Muscle layer of duodenum (tissue), 2 donors: Measurements from ENCODE around the gene MYBPHL.

ENCODE experiments used
- H3K27ac ChIP-seq: one replicate; pipeline ENCODE4 v1.7.0; 2013; ENCODE audit warnings: mild to moderate bottlenecking, low read length
- H3K27me3 ChIP-seq: one replicate; pipeline ENCODE4 v1.7.0; 2013; ENCODE audit warnings: low read depth, mild to moderate bottlenecking, control low read depth, low read length
- H3K36me3 ChIP-seq, 2 donors: one replicate each; pipeline ENCODE4 v1.7.0; 2013; ENCODE audit warnings: low read length in 2 of 2, control low read depth in 1 of 2, mild to moderate bottlenecking in 1 of 2; ENCODE audit not compliant: insufficient read depth in 2 of 2, control insufficient read depth in 1 of 2
- H3K4me1 ChIP-seq, 2 donors: one replicate each; pipeline ENCODE4 v1.7.0; 2013; ENCODE audit warnings: low read length in 2 of 2, mild to moderate bottlenecking in 2 of 2, control low read depth in 1 of 2, moderate library complexity in 1 of 2; ENCODE audit not compliant: insufficient read depth in 2 of 2, control insufficient read depth in 1 of 2
- H3K4me3 ChIP-seq, 2 donors: one replicate each; pipeline ENCODE4 v1.7.0; 2013; ENCODE audit warnings: low read length in 2 of 2, low read depth in 1 of 2, mild to moderate bottlenecking in 1 of 2
- H3K9me3 ChIP-seq, 2 donors: one replicate each; pipeline ENCODE4 v1.7.0; 2013; ENCODE audit warnings: low read length in 2 of 2, control low read depth in 1 of 2, mild to moderate bottlenecking in 1 of 2; ENCODE audit not compliant: control insufficient read depth in 1 of 2
- donor health status: healthy.

The MYBPHL gene

DNA sequence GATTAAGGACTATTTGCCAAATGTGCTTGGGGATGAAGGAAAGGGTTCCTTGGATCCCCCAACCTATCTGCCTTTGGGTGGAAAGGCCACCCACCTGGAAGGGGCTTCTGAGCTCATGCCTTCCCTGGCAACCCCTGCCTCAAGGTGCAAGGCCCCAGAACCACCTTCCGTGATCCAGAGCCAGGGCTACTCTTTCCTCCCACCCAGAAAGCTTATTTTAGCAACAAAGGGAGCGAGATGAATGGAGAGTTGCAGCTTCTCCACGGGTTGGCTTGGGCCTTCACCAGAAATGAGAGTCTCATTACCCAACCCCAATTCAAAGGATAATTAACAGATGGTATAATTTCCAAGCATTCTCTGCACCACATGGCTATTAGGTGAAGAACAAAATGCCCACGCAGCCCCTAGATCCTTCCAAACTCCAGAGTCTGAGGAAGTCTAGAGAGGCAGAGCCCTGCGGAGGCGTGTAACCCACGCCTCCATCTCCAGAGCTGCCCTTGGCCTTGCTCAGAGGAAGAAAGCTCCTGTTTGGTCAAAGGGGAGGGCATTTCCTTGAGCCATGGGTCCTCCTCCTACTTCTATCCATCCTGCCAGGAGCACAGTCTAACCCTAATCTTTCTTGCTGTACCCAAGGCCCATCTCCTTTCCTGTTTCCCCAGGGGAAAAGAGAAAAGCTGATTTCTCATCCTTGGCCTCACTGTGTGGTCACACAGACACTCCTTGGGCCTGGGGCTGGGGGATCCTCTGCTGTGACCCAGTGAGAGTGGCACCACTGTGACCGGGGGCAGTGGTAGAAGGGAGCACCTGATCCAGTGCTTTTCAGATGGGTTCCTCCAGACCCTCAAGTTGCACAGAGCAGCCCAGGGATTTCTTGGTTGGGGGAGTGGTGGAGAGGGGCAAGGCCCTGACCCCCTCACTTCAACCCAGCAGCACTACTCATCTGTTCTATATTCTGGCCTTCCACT is 59.1 kb downstream of the MYBPHL start:
- H3K27ac ChIP-seq = no peak overlapping the region
- no peaks in the 10 kb centered on the region for H3K36me3 ChIP-seq
- H3K27me3 ChIP-seq = no peaks in the 10 kb centered on the region
- H3K4me3 ChIP-seq = no peak overlapping the region
- no peaks in the 10 kb centered on the region for H3K9me3 ChIP-seq
- peaks cover 0 to 14% of the 10 kb centered on the region in 2 donors for H3K4me1 ChIP-seq

DNA sequence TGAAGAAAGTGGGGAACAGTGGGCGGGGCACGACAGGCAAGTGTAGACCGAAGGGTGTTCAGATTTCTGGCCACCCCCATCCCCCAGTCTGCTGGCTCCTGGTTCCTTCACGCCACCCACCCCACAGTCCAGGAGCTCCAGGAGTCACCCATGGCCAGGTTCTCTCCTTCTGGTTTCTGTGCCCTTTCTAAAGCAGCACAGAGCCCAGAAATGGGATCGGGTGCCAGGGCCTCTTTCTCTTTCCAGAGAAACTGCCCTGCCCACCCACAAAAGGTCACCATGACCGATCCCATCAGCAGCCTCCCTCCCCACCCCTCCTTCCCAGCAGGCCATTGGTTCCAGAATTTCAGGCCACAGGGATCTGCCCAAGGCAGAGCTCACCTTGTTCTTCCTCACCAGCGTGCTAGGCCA is 60.7 kb downstream of the MYBPHL start:
- Histone ChIP-seq H3K9me3 (no peaks in the 10 kb centered on the region), H3K4me3 (no peak overlapping the region), H3K27ac (no peak overlapping the region), H3K27me3 (no peaks in the 10 kb centered on the region), H3K36me3 (no peaks in the 10 kb centered on the region), H3K4me1 (peaks cover 3 to 28% of the 10 kb centered on the region in 2 donors)

GRCh38 chr1:109243860-109244552 is 62.8 kb downstream of the MYBPHL start:
- Histone ChIP-seq H3K36me3 (peaks cover 0 to 6% of the 10 kb centered on the region in 2 donors), H3K27ac (no peak overlapping the region)

DNA sequence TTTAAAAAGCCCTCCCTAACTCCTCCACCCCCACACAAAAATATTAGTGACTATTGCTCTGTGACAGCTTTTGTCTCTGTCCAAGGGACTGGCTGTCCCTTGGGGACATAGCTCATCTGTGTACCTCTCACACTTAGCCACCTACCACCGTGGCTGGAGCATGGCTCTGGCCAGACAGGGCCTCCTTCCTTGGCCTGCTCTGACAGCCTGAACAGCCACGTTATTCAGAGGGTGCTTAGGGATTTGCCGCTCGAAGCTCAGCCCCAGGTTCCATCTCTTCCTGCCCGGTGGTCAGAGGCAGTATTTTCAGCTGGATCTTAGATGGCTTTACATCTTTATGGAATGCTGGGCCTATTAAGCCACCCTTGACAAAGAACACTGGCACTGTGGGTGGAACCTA is 63.6 kb downstream of the MYBPHL start:
- Histone ChIP-seq H3K9me3 (no peaks in the 10 kb centered on the region), H3K27ac (no peak overlapping the region), H3K4me3 (no peak overlapping the region), H3K27me3 (no peaks in the 10 kb centered on the region), H3K4me1 (peaks cover 7 to 25% of the 10 kb centered on the region in 2 donors), H3K36me3 (peaks cover 6 to 14% of the 10 kb centered on the region in 2 donors)

More at GRCh38 chr1:109243860-109244552, 62.8 kb downstream of the MYBPHL start:
- Histone ChIP-seq H3K27me3 (no peaks in the 10 kb centered on the region), H3K9me3 (no peaks in the 10 kb centered on the region), H3K4me1 (peaks cover 7 to 29% of the 10 kb centered on the region in 2 donors), H3K4me3 (no peak overlapping the region)

DNA sequence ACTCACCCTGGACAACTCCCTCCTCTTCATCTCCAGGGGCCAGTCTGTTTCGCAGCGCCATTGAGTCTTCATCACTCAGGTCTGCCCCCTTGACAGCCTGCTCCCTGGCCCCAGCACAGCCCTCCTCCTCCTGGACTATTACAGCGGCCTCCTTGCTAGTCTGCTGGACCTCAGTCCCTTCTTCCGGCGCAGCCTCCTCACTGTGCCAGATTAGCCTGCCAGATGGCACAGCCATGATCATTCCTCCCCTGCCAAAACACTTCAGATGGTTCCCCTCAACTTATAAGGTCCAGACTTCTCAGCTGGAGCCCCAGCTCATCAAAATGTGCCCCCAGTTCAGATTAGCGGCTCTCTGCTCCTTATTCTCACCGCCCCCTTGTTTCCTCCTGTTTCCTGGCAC is 64.4 kb downstream of the MYBPHL start:
- Histone ChIP-seq H3K27ac (no peak overlapping the region), H3K27me3 (no peaks in the 10 kb centered on the region), H3K4me3 (no peak overlapping the region), H3K36me3 (peaks cover 14 to 22% of the 10 kb centered on the region in 2 donors), H3K9me3 (no peaks in the 10 kb centered on the region), H3K4me1 (peaks cover 7 to 25% of the 10 kb centered on the region in 2 donors)
